CD4-positive, CD25-positive, alpha-beta regulatory T cell (primary cell): ENCODE results near the gene PSMA7. TPM values are rescaled to one million over a fixed set of nuclear protein-coding genes. Genes with fewer than 3 reads are reported as not detected.
A peak's percentile ranks its signal among the peaks of the same experiment; 100 is the strongest.

ENCODE experiments used
- ATAC-seq, 2 donors: fragments of 150-1000 bp; cut with Tn5 transposase; one replicate each; pipeline ENCODE4 v1.10.0; 2021; ENCODE audit warnings: low read depth in 2 of 2, moderate number of reproducible peaks in 2 of 2, moderate library complexity in 1 of 2
- DNase-seq, 3 donors: peaks; one replicate each; pipeline versions ENCODE4 v3.0.0 to v3.0.0-alpha.2; 2012 to 2022; ENCODE audit warnings: mixed read lengths in 1 of 3
- H3K27ac ChIP-seq: one replicate; pipeline ENCODE4 v1.7.0; 2013; ENCODE audit warnings: mild to moderate bottlenecking, low read length; ENCODE audit not compliant: insufficient read depth, poor library complexity, severe bottlenecking
- H3K27me3 ChIP-seq: one replicate; pipeline ENCODE4 v1.7.0; 2013; ENCODE audit warnings: low read length; ENCODE audit not compliant: control insufficient read depth, insufficient read depth
- H3K36me3 ChIP-seq: one replicate; pipeline ENCODE4 v1.7.0; 2013; ENCODE audit warnings: mild to moderate bottlenecking, low read length, moderate library complexity; ENCODE audit not compliant: control insufficient read depth, insufficient read depth
- H3K4me1 ChIP-seq: 2 replicates; pipeline ENCODE4 v1.7.0; 2013; ENCODE audit warnings: mild to moderate bottlenecking, low read length; ENCODE audit not compliant: insufficient read depth, control insufficient read depth, poor library complexity, severe bottlenecking
- H3K4me3 ChIP-seq: one replicate; pipeline ENCODE4 v1.7.0; 2013; ENCODE audit warnings: low read depth, mild to moderate bottlenecking, low read length, moderate library complexity
- H3K9me3 ChIP-seq, 2 experiments: 1 replicate in 1 of 2; 2 replicates in 1 of 2; pipeline ENCODE4 v1.7.0; 2013; ENCODE audit warnings: low read length in 2 of 2, mild to moderate bottlenecking in 1 of 2, moderate library complexity in 1 of 2; ENCODE audit not compliant: control insufficient read depth in 2 of 2
- H3K27ac Mint-ChIP-seq, 3 donors: one replicate each; pipeline ENCODE4 v1.8.0; 2020 to 2022; ENCODE audit warnings: mild to moderate bottlenecking in 3 of 3, mixed read lengths in 3 of 3, moderate library complexity in 2 of 3
- H3K27me3 Mint-ChIP-seq: one replicate; pipeline ENCODE4 v1.8.0; 2022; ENCODE audit warnings: mild to moderate bottlenecking, mixed read lengths
- H3K36me3 Mint-ChIP-seq: one replicate; pipeline ENCODE4 v1.8.0; 2020; ENCODE audit warnings: mixed read lengths
- H3K4me1 Mint-ChIP-seq, 4 donors: one replicate each; pipeline ENCODE4 v1.8.0; 2020 to 2022; ENCODE audit warnings: mixed read lengths in 4 of 4, mild to moderate bottlenecking in 1 of 4
- H3K4me3 Mint-ChIP-seq, 4 donors: one replicate each; pipeline ENCODE4 v1.8.0; 2020 to 2022; ENCODE audit warnings: mild to moderate bottlenecking in 4 of 4, mixed read lengths in 4 of 4, moderate library complexity in 3 of 4
- H3K9me3 Mint-ChIP-seq, 7 donors: one replicate each; pipeline ENCODE4 v1.8.0; 2020 to 2022; ENCODE audit warnings: mixed read lengths in 7 of 7, mild to moderate bottlenecking in 3 of 7, moderate library complexity in 2 of 7
- polyA plus RNA-seq, 4 donors: library from polyadenylated mRNA; unstranded; fragments of 300-500 nt; fragmentation: Illumina TruSeq; gene quantifications; one replicate each; pipeline ENCODE4 v1.2.3, GENCODE V29; 2021
- total RNA-seq: library from RNA; stranded (reverse); gene quantifications from one replicate; pipeline ENCODE4 v1.2.3, GENCODE V29; 2022

The PSMA7 gene
- total and polyA plus RNA-seq, 5 donors from 2014 or later: 172 to 670 (median 553) TPM

DNA sequence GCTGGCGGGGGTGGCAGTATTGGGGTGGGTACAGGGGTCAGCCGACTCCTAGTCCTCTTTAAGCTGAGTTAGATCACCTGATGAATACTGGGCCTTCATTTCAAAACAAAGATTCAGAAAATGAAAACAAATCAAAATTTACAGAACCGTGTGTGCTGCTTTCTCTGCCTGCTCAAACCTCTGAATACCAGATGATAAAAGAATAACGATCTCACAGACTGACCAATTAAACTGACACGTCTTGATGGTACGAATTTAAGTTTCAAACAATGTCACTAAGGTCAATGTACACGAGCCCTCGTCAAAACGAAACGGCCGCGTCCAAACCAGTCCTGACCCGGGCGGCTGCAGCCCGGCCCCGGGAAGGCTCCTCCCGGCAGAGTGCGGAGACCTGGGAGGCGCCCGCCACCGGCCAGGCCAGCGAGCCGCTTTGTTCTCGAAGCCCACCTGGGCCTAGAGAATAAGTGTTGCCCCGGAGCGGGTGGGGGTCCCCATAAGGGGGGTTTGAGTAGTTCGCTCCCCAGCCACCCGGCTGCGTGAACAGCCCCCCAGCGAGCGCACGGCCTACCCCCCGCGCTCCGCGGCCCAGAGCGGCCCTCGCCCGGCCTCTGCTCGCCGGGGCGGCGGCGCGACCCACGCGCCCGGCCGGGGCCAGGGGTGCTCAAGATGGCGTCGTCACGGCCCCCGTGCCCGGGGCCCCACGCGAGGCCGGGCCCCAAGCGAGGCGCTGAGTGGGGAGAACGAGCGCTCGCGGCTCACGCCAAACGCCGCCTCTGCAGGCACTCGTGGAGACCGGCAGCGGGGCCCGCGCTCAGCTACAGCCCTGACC is 728 bp downstream of the PSMA7 start:
- Mint-ChIP-seq H3K36me3 (peaks cover 19% of the 10 kb centered on the region), H3K27me3 (peaks cover 5% of the 10 kb centered on the region), H3K4me1 (peaks cover 0 to 67% (median 44%) of the 10 kb centered on the region in 4 donors), H3K4me3 (peak overlapping the region; percentile 83 to 98 (median 94)), H3K27ac (peak overlapping the region; percentile 88 to 96 (median 94)), H3K9me3 (no peaks in the 10 kb centered on the region)
- peaks cover 38% of the 10 kb centered on the region for H3K4me1 ChIP-seq
- H3K36me3 ChIP-seq: peaks cover 34% of the 10 kb centered on the region
- peak overlapping the region; percentile 78 for H3K27ac ChIP-seq
- DNase-seq (peak in 1 of 3 donors; percentile 24), ATAC-seq (peak; percentile 19 to 21)
- no peaks in the 10 kb centered on the region for H3K27me3 ChIP-seq
- no peaks in the 10 kb centered on the region for H3K9me3 ChIP-seq
- H3K4me3 ChIP-seq: peak overlapping the region; percentile 89

DNA sequence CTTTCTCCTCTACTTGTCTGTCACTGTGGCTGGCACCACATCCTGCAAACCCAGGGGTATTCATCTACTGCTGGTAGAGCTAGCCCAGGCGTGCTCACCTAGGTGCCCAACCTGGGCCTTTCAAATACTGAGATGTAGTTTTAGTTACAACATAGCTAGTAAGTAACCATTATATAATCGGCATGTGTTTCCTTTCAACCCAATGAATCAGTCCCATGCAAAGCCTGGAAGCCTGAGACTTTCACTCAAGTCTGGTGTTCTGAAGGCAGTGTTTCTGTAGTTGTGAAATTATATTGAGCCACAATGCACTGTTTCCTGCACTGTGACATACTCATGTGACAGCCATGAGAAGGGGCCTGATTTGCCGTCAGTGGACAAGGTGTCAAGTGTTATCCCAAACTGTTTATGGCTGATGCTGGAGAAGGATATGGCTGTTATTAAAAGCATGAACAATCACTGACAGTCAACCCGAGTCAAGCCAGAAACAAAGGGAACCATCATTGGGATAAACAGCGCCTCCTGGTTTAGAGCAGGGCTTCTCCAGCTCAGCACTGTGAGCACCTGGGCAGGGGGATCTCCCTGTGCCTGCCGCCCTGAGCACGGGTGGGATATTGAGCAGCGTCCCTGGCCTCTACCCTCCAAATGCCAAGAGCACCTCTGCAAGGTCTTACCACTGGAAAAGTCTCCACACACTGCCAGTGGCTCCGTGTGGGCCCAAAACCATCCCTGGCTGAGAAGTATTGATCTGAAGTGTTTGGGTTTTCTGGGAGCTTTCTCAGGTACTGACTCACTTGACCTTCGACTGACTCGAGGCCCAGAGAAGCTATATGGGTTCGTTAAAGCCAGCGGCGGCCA is 1.6 kb downstream of the PSMA7 start:
- Histone ChIP-seq H3K9me3 (no peaks in the 10 kb centered on the region), H3K4me1 (peaks cover 38% of the 10 kb centered on the region), H3K27me3 (no peaks in the 10 kb centered on the region), H3K4me3 (peak overlapping the region; percentile 89), H3K27ac (peak overlapping the region; percentile 78), H3K36me3 (peaks cover 42% of the 10 kb centered on the region)
- ATAC-seq (no peak), DNase-seq (peak in 2 of 3 donors; percentile 21 to 46)
- peaks cover 27% of the 10 kb centered on the region for H3K36me3 Mint-ChIP-seq
- H3K27me3 Mint-ChIP-seq: peaks cover 5% of the 10 kb centered on the region
- peak overlapping the region; percentile 83 to 98 (median 94) for H3K4me3 Mint-ChIP-seq
- H3K4me1 Mint-ChIP-seq: peaks cover 4 to 65% (median 48%) of the 10 kb centered on the region in 4 donors
- H3K27ac Mint-ChIP-seq: peak overlapping the region; percentile 88 to 96 (median 94)
- H3K9me3 Mint-ChIP-seq: no peaks in the 10 kb centered on the region

DNA sequence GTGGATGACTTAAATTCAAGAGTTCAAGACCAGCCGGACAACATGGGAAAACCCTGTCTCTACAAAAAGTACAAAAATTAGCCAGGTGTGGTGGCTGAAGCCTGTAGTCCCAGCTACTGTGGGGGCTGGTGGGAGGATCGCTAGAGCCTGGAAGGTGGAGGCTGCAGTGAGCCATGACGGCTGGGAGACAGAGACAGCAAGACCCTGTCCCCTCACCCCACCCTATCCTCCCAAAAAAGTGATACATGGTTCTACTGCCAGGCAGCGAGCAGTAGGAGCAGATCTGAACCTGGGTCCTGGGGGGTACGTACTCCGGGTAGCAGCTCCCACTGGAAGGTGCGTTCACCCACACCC is 2.2 kb downstream of the PSMA7 start:
- peak overlapping the region; percentile 60 to 96 (median 94) for H3K27ac Mint-ChIP-seq
- peaks cover 38% of the 10 kb centered on the region for H3K4me1 ChIP-seq
- H3K4me3 ChIP-seq: peak overlapping the region; percentile 89
- peaks cover 48% of the 10 kb centered on the region for H3K36me3 ChIP-seq
- H3K27ac ChIP-seq: peak overlapping the region; percentile 78
- H3K27me3 ChIP-seq: no peaks in the 10 kb centered on the region
- ATAC-seq (no peak), DNase-seq (no peak)
- H3K4me3 Mint-ChIP-seq: peak overlapping the region; percentile 83 to 98 (median 94)
- H3K9me3 ChIP-seq: no peaks in the 10 kb centered on the region
- H3K4me1 Mint-ChIP-seq: peaks cover 5 to 64% (median 48%) of the 10 kb centered on the region in 4 donors
- H3K9me3 Mint-ChIP-seq: no peaks in the 10 kb centered on the region
- peaks cover 5% of the 10 kb centered on the region for H3K27me3 Mint-ChIP-seq
- peaks cover 29% of the 10 kb centered on the region for H3K36me3 Mint-ChIP-seq

DNA sequence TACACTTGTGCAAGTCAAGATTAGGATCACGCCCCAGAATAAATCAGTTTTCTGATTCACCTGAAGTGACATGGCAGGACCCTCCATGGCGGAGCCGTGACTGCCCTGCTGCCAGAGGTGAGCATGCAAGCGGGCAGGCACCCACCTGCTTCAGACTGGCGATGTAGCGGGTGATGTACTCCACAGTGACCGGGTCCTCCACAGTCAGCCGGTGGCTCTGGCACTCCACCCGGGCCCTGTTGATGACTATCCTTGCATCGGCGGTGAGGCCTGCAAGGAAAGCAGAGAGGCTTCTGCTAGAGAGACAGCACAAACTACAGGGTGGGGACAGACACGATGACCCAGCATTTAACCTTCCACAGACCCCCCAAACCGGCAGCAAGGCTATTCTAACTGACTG is 3.6 kb downstream of the PSMA7 start:
- Histone ChIP-seq H3K4me3 (no peak overlapping the region), H3K27ac (peak overlapping the region; percentile 18), H3K4me1 (peaks cover 29% of the 10 kb centered on the region), H3K9me3 (no peaks in the 10 kb centered on the region), H3K27me3 (no peaks in the 10 kb centered on the region), H3K36me3 (peaks cover 62% of the 10 kb centered on the region)
- Mint-ChIP-seq H3K4me1 (peaks cover 5 to 50% (median 40%) of the 10 kb centered on the region in 4 donors), H3K27ac (peak overlapping the region in 1 of 3 donors; percentile 96), H3K9me3 (no peaks in the 10 kb centered on the region), H3K36me3 (peaks cover 29% of the 10 kb centered on the region), H3K4me3 (peak overlapping the region in 2 of 4 donors; percentile 39 to 97), H3K27me3 (peaks cover 5% of the 10 kb centered on the region)
- ATAC-seq (no peak), DNase-seq (no peak)

DNA sequence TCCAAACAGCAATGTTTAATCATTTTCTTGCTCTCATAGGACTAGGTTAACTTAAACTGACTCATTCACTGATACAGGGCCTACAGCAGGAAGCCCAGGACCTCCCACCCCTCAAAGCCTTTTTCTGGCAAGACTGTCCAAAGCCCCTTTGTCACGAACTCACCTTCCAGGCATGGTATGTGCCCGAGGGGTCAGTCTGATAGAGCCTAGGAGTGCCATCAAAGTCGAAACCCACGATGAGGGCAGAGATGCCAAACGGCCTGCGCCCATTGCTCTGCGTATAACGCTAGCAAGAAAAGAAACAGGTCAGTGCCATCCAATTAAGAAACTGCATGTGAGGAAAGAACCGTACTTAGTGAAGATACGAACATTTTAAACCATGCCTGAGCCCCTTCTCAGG is 4.3 kb downstream of the PSMA7 start:
- no peak overlapping the region for H3K4me3 Mint-ChIP-seq
- ATAC-seq: no peak
- Histone ChIP-seq H3K36me3 (peaks cover 68% of the 10 kb centered on the region), H3K4me1 (peaks cover 26% of the 10 kb centered on the region), H3K27ac (peak overlapping the region; percentile 10), H3K27me3 (no peaks in the 10 kb centered on the region), H3K9me3 (no peaks in the 10 kb centered on the region), H3K4me3 (no peak overlapping the region)
- H3K4me1 Mint-ChIP-seq: peaks cover 5 to 49% (median 38%) of the 10 kb centered on the region in 4 donors
- peak overlapping the region in 1 of 3 donors; percentile 41 for H3K27ac Mint-ChIP-seq
- H3K9me3 Mint-ChIP-seq: no peaks in the 10 kb centered on the region
- peaks cover 5% of the 10 kb centered on the region for H3K27me3 Mint-ChIP-seq
- peaks cover 32% of the 10 kb centered on the region for H3K36me3 Mint-ChIP-seq
- no peak for DNase-seq

DNA sequence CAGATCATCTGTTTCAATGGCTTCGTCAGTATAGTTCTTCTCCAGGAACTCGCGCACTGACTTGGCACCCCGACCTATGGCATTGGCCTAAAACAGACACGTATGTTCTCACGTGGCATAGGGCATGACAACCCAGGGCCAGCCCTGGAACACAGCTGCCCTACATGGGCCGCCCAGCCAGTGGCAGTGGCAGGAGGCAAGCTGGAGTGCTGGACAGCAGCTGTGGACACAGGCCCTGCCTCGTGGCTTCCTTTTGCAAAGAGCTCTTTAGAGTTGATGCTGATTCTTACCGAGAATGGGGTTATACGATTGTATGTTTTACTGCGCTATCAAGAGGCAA is 5.0 kb downstream of the PSMA7 start:
- H3K36me3 Mint-ChIP-seq: peaks cover 32% of the 10 kb centered on the region

DNA sequence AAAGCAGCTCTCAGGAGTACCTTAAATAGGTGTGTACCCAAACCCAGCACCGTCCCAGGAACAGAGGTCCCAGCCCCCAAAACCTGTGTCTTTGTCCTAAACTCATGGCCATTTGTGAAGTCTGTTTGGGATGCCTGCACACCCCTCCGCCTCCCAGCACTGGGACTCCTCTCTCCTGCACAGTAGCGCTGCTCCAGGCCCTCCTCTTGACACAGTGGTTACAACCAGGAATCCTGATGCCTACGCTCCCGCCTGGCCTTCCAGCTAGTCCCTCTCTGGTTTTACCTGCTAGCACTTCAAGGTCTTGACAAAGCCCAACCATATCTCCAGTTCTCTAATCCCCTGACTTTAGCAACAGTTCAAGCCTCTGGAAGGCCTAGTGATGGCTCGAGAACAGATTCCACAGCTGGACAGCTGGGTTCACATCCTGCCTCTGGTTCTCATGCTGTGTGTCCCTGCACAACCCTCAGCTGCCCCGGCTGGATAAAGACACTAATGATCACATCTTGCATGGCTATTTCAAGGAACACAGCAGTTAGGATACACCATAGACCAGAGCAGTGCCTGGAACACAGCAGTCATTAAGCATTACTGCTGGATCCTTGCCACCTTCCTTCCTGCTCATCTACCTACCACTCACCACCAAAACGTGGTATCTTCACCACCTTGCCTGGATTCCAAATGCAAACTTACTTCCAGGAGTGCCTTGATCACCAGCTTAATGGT is 5.6 kb downstream of the PSMA7 start:
- Histone ChIP-seq H3K9me3 (no peaks in the 10 kb centered on the region), H3K4me1 (peaks cover 26% of the 10 kb centered on the region), H3K36me3 (peaks cover 78% of the 10 kb centered on the region), H3K27me3 (no peaks in the 10 kb centered on the region), H3K27ac (no peak overlapping the region), H3K4me3 (no peak overlapping the region)
- H3K9me3 Mint-ChIP-seq: no peaks in the 10 kb centered on the region
- H3K27me3 Mint-ChIP-seq: peaks cover 5% of the 10 kb centered on the region
- ATAC-seq (no peak), DNase-seq (no peak)
- H3K4me1 Mint-ChIP-seq: peaks cover 5 to 50% (median 38%) of the 10 kb centered on the region in 4 donors
- H3K36me3 Mint-ChIP-seq: peaks cover 32% of the 10 kb centered on the region
- peak overlapping the region in 1 of 4 donors; percentile 75 for H3K4me3 Mint-ChIP-seq
- H3K27ac Mint-ChIP-seq: peak overlapping the region in 2 of 3 donors; percentile 83 to 84

More for the DNA sequence above, 5.0 kb downstream of the PSMA7 start:
- Histone ChIP-seq H3K9me3 (no peaks in the 10 kb centered on the region), H3K27ac (no peak overlapping the region), H3K4me3 (no peak overlapping the region), H3K36me3 (peaks cover 73% of the 10 kb centered on the region), H3K27me3 (no peaks in the 10 kb centered on the region), H3K4me1 (peaks cover 26% of the 10 kb centered on the region)
- Mint-ChIP-seq H3K4me1 (peaks cover 5 to 50% (median 38%) of the 10 kb centered on the region in 4 donors), H3K27me3 (peaks cover 5% of the 10 kb centered on the region), H3K9me3 (no peaks in the 10 kb centered on the region), H3K27ac (peak overlapping the region in 2 of 3 donors; percentile 42 to 83), H3K4me3 (peak overlapping the region in 2 of 4 donors; percentile 37 to 38)
- DNase-seq (no peak), ATAC-seq (no peak)
